A549 (cell line): Measurements from ENCODE around the gene CRISPLD2.

Experiments
- CTCF ChIP-seq: fragments of >200 bp; sonication (Bioruptor Twin); formaldehyde crosslinking; IDR thresholded peaks from 3 replicates; pipeline ENCODE4 v1.5.1; 2016
- EP300 ChIP-seq, 2 experiments: fragments of >200 bp; sonication (Bioruptor Twin); formaldehyde crosslinking; IDR thresholded peaks; 2 replicates in 1 of 2; 3 replicates in 1 of 2; pipeline ENCODE4 v1.6.1; 2016 to 2017
- FOSB ChIP-seq: fragments of 250-450 bp; sonication (Bioruptor Pico); IDR thresholded peaks from 2 replicates; pipeline ENCODE4 v1.5.0; 2020; ENCODE audit warnings: mild to moderate bottlenecking, moderate library complexity
- HOXA7 ChIP-seq: fragments of 250-450 bp; sonication (Bioruptor Pico); IDR thresholded peaks from 2 replicates; pipeline ENCODE4 v1.5.0; 2020; ENCODE audit warnings: mild to moderate bottlenecking, moderate library complexity
- JUN ChIP-seq, 2 experiments: fragments of >200 bp; sonication (Bioruptor Twin); formaldehyde crosslinking; IDR thresholded peaks; 2 replicates in 1 of 2; 3 replicates in 1 of 2; pipeline ENCODE4 v1.6.1; 2016 to 2017
- MAX ChIP-seq: IDR thresholded peaks from 2 replicates; pipeline ENCODE4 v1.6.1; 2012
- MAZ ChIP-seq: fragments of 150-350 bp; IDR thresholded peaks from 2 replicates; pipeline ENCODE4 v1.6.1; 2014; ENCODE audit warnings: antibody characterized with exemption, low read depth, low read length, borderline replicate concordance
- POLR2A ChIP-seq: IDR thresholded peaks from 2 replicates; pipeline ENCODE4 v1.6.1; 2012; ENCODE audit warnings: mild to moderate bottlenecking, low read length
- RCOR1 ChIP-seq: fragments of 150-350 bp; IDR thresholded peaks from 2 replicates; pipeline ENCODE4 v1.6.1; 2014; ENCODE audit warnings: antibody characterized with exemption, low read length, low read depth
- SMC3 ChIP-seq: fragments of >200 bp; sonication (Bioruptor Twin); formaldehyde crosslinking; IDR thresholded peaks from 3 replicates; pipeline ENCODE4 v1.6.1; 2018; ENCODE audit warnings: inconsistent platforms
- TF ChIP-seq, protein P1 (sequence below): fragments of 200-600 bp; sonication (generic); IDR thresholded peaks from 2 replicates; pipeline ENCODE4 v1.6.1; 2016; ENCODE audit warnings: antibody characterized with exemption, mild to moderate bottlenecking, moderate library complexity

GRCh38 chr16:84777435-84777834, 42.4 kb upstream of the CRISPLD2 start:
- no peak for TF ChIP-seq CTCF
- TF ChIP-seq MAZ, result no peak
- TF ChIP-seq MAX, result no peak
- TF ChIP-seq RCOR1, result no peak
- TF ChIP-seq POLR2A, result no peak
- TF ChIP-seq SMC3, result no peak
- TF ChIP-seq EP300 (IDR thresholded peaks at IDR 0.05), result no peak
- TF ChIP-seq JUN (IDR thresholded peaks at IDR 0.05), result no peak
- no peak for TF ChIP-seq HOXA7 (CRISPR knock-in tag)
- no peak for TF ChIP-seq FOSB (CRISPR knock-in tag)
- TF ChIP-seq, protein P1, sequence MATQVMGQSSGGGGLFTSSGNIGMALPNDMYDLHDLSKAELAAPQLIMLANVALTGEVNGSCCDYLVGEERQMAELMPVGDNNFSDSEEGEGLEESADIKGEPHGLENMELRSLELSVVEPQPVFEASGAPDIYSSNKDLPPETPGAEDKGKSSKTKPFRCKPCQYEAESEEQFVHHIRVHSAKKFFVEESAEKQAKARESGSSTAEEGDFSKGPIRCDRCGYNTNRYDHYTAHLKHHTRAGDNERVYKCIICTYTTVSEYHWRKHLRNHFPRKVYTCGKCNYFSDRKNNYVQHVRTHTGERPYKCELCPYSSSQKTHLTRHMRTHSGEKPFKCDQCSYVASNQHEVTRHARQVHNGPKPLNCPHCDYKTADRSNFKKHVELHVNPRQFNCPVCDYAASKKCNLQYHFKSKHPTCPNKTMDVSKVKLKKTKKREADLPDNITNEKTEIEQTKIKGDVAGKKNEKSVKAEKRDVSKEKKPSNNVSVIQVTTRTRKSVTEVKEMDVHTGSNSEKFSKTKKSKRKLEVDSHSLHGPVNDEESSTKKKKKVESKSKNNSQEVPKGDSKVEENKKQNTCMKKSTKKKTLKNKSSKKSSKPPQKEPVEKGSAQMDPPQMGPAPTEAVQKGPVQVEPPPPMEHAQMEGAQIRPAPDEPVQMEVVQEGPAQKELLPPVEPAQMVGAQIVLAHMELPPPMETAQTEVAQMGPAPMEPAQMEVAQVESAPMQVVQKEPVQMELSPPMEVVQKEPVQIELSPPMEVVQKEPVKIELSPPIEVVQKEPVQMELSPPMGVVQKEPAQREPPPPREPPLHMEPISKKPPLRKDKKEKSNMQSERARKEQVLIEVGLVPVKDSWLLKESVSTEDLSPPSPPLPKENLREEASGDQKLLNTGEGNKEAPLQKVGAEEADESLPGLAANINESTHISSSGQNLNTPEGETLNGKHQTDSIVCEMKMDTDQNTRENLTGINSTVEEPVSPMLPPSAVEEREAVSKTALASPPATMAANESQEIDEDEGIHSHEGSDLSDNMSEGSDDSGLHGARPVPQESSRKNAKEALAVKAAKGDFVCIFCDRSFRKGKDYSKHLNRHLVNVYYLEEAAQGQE, result no peak
